Activated naive CD8-positive, alpha-beta T cell treated with anti-CD3 and anti-CD28 coated beads for 36 hours (primary cell): Measurements from ENCODE around the gene PPP2R2C. TPM values are rescaled to one million over a fixed set of nuclear protein-coding genes. Genes with fewer than 3 reads are reported as not detected.

Experiments used
- DNase-seq: peaks from one replicate; pipeline ENCODE4 v3.0.0; 2021
- H3K27ac Mint-ChIP-seq: one replicate; pipeline ENCODE4 v1.8.0; 2022; ENCODE audit warnings: mild to moderate bottlenecking, moderate library complexity, mixed read lengths
- H3K27me3 Mint-ChIP-seq: one replicate; pipeline ENCODE4 v1.8.0; 2022; ENCODE audit warnings: mild to moderate bottlenecking, mixed read lengths
- H3K36me3 Mint-ChIP-seq: one replicate; pipeline ENCODE4 v1.8.0; 2021; ENCODE audit warnings: mild to moderate bottlenecking, mixed read lengths
- H3K4me1 Mint-ChIP-seq: one replicate; pipeline ENCODE4 v1.8.0; 2021; ENCODE audit warnings: mixed read lengths
- H3K4me3 Mint-ChIP-seq: one replicate; pipeline ENCODE4 v1.8.0; 2022; ENCODE audit warnings: mild to moderate bottlenecking, moderate library complexity, mixed read lengths
- H3K9me3 Mint-ChIP-seq: one replicate; pipeline ENCODE4 v1.8.0; 2022; ENCODE audit warnings: mixed read lengths
- total RNA-seq, 2 experiments: library from RNA; stranded (reverse); gene quantifications; one replicate each; pipeline ENCODE4 v1.2.3, GENCODE V29; 2021

PPP2R2C gene
- total RNA-seq, 2 experiments from 2014 or later = not detected

DNA sequence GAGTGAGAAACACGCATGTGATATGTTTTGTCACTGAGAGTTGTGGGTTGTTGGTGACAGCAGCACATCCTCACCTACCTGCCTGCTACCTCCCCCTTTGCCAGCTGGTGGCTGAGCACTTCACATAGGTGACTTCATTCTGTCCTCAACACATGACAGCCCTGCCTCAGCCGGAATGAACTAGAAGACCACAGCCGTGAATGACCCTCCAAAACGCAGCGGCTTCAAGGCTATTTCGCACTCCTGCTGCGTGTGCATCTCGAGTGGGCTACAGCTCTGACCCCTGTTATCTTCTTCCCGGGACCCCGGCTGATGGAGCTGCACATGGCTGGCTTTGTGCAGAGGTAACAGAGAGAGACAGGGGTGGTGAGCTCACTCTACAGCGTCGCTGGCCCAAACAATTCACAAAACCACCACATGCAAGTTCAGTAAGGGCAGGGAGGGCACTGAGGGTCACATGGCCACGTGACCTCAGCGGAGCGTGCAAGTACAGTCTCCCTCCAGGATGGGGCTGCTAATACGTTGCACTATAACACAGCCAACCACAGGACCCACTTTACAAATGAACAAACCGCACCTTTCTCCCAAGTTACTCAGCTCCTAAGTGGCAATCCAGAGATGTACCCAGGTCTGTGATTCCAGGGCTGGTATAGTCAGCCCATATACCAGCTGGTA is 6.3 kb upstream of the PPP2R2C start:
- H3K4me1 Mint-ChIP-seq = no peaks in the 10 kb centered on the region
- no peak overlapping the region for H3K4me3 Mint-ChIP-seq
- DNase-seq = no peak
- H3K27ac Mint-ChIP-seq = no peak overlapping the region
- no peaks in the 10 kb centered on the region for H3K36me3 Mint-ChIP-seq
- no peaks in the 10 kb centered on the region for H3K9me3 Mint-ChIP-seq
- peaks cover 26% of the 10 kb centered on the region for H3K27me3 Mint-ChIP-seq

DNA sequence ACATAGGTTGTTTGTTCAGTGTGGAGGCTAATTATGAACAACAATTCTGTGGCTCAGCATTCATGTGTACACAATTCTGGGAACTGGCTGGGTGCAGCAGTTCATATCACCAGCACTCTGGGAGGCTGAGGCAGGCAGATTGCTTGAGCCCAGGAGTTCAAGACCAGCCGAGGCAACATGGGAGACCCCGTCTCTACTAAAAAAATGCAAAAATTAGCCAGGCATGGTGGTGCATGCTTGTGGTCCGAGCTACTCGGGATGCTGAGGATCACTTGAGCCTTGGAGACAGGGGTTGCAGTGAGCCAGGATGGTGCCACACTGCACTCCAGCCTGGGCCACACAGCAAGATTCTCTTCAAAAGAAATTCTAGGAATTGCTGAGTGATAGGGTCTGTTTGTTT is 4.5 kb upstream of the PPP2R2C start:
- no peak overlapping the region for H3K27ac Mint-ChIP-seq

DNA sequence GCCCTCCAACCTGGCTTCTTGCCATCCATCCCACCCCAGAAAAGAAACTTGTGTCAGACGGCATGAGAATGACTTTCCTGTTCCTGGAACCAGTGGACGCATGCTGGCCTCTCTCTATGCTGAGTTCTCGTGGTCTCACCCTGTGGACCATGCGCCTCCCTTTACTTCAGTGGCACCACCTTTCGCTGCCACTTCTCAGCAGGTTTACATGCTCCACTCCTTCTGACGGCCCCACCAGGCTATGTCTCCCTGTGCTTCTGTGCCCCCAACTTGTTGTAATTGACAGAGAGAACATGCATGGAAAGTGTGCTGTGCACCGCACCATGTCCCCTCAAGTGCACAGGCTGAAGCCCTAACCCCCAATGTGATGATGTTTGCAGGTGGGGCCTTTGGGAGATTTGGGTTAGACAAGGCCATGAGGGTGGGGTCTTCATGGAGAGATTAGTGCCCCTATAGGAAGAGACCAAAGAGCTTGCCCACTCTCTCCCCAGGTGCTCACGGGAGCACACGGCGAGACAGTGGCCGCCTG is 3.1 kb upstream of the PPP2R2C start:
- DNase-seq = no peak
- H3K36me3 Mint-ChIP-seq = no peaks in the 10 kb centered on the region
- no peak overlapping the region for H3K27ac Mint-ChIP-seq
- no peaks in the 10 kb centered on the region for H3K4me1 Mint-ChIP-seq
- no peak overlapping the region for H3K4me3 Mint-ChIP-seq
- peaks cover 38% of the 10 kb centered on the region for H3K27me3 Mint-ChIP-seq
- H3K9me3 Mint-ChIP-seq = no peaks in the 10 kb centered on the region

More for the DNA sequence above, 4.5 kb upstream of the PPP2R2C start:
- peaks cover 38% of the 10 kb centered on the region for H3K27me3 Mint-ChIP-seq
- H3K4me1 Mint-ChIP-seq = no peaks in the 10 kb centered on the region
- H3K4me3 Mint-ChIP-seq = no peak overlapping the region
- DNase-seq = no peak
- no peaks in the 10 kb centered on the region for H3K36me3 Mint-ChIP-seq
- no peaks in the 10 kb centered on the region for H3K9me3 Mint-ChIP-seq

DNA sequence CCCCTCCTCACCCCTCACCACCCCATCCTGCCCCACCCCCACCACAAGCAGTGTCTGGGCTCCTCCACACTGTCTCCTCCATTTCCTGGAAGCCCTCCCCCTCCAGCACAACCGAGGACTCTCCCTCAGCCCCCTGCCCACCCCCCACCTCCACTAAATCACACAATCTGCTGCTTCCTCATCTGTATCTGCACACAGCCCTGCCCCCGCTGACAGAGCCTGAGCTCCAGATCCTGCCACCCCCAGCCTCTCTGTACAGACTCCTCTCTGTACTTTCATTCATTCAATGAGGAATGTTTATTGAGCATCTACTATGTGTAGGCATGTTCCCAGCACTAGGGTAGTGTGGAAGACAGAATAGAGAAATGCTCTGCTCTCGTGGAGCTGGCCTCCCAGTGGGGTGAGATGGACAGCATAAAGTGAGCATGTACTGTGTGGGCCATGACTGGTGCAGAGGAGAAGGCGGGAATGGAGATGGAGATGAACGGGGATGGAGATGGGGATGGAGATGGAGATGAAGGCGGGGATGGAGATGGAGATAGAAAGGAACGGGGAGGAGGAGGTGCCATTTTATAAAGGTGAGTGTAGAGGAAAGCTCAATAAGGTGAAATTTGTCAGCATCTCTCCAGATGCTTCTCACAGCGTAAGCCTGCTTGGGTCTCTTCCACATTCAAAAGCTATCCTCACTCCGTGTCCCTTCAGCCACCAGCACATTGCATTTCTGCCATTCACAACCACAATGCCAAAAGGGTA is 2.5 kb upstream of the PPP2R2C start:
- no peak for DNase-seq
- peaks cover 44% of the 10 kb centered on the region for H3K27me3 Mint-ChIP-seq
- H3K4me1 Mint-ChIP-seq = peaks cover 2% of the 10 kb centered on the region
- H3K9me3 Mint-ChIP-seq = no peaks in the 10 kb centered on the region
- H3K27ac Mint-ChIP-seq = no peak overlapping the region
- H3K36me3 Mint-ChIP-seq = no peaks in the 10 kb centered on the region
- no peak overlapping the region for H3K4me3 Mint-ChIP-seq

DNA sequence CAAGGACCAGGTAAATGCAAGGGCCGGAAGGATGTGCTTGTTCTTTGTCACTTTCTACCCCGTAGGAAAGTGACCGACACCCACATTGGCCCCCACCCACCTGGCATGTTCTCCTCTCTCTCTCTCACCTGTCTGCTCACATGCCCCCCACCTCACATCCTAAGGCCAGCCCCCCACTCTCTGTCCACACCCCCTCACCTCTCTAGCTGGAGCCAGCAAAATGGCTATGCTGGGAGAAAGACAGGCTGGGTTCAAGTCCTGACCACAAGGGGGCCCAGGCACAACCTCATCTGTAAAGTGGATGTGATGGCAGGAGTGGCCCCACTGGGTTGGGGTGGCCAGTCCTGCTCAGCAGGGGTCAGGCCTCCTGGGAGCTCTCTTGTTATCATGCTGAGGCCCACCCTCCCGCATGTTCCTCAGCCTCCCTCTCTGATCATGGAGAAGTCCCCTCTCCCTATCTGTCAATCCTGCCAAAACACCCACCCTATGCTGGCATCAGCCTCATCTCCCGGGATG is 1.7 kb upstream of the PPP2R2C start:
- no peak overlapping the region for H3K4me3 Mint-ChIP-seq
- no peak overlapping the region for H3K27ac Mint-ChIP-seq
- no peaks in the 10 kb centered on the region for H3K36me3 Mint-ChIP-seq
- no peaks in the 10 kb centered on the region for H3K9me3 Mint-ChIP-seq
- peaks cover 2% of the 10 kb centered on the region for H3K4me1 Mint-ChIP-seq
- peaks cover 51% of the 10 kb centered on the region for H3K27me3 Mint-ChIP-seq
- DNase-seq = no peak

DNA sequence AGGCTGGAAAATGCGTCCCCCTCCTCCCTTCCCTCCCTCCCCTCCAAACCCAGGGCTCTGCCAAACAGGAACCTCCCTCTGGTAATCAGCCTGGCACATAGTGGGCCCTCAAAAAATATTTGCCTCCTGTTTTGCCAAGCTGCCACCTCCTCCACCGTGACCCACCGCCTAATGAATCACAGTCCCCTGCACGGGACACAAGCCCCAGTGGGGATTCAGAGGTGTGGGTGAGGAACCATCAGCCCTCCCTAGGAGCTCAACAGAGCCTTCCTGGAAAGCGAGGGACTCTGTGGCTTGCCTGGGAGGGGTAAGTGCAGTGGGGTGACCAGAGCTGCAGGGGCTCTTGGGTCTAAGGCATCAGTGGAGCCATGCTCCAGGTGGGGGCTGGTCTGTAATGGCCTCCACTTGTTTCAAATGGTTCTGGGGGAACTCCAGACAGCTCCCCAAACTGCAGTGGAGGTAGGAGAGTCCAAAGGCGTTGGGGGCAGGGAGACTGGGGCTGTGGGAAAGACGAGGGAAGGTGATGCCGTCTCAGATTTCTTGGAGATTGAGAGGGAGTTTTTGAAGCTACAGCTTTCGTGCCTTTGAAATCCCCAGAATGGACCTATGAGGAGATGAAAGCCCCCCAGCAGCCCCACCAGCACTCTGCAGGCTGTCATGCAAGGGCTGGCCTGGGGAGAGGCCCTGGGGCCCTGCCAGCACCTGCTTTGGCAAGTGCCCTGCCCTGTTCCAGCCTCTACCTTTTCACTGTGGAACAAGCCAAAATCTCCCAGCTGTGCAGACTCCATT is 1.0 kb upstream of the PPP2R2C start:
- H3K36me3 Mint-ChIP-seq = no peaks in the 10 kb centered on the region
- no peak for DNase-seq
- no peak overlapping the region for H3K27ac Mint-ChIP-seq
- H3K4me1 Mint-ChIP-seq = peaks cover 2% of the 10 kb centered on the region
- H3K4me3 Mint-ChIP-seq = no peak overlapping the region
- no peaks in the 10 kb centered on the region for H3K9me3 Mint-ChIP-seq
- peaks cover 58% of the 10 kb centered on the region for H3K27me3 Mint-ChIP-seq

DNA sequence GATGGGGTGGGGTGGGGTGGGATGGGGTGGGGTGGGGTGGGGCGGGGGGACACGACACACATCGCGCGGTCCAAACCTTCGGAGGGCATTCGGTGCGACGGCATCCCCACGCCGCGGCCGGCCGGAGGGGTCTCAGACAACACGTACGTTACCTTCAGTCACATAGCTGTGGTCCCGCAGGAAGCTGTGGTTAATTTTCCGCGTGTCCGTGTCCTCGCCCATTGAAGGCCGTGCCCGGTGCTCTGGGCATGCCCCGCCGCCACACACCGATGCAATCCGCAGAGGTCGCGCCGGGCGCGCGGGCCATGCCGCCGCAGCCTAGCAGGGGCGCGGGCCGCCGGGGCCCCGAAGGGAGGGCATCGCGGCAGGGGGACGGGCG is 417 bp downstream of the PPP2R2C start:
- peaks cover 2% of the 10 kb centered on the region for H3K4me1 Mint-ChIP-seq
- H3K4me3 Mint-ChIP-seq = no peak overlapping the region
- H3K27me3 Mint-ChIP-seq = peaks cover 60% of the 10 kb centered on the region
- no peaks in the 10 kb centered on the region for H3K9me3 Mint-ChIP-seq
- H3K27ac Mint-ChIP-seq = no peak overlapping the region
- no peaks in the 10 kb centered on the region for H3K36me3 Mint-ChIP-seq
- DNase-seq = no peak

DNA sequence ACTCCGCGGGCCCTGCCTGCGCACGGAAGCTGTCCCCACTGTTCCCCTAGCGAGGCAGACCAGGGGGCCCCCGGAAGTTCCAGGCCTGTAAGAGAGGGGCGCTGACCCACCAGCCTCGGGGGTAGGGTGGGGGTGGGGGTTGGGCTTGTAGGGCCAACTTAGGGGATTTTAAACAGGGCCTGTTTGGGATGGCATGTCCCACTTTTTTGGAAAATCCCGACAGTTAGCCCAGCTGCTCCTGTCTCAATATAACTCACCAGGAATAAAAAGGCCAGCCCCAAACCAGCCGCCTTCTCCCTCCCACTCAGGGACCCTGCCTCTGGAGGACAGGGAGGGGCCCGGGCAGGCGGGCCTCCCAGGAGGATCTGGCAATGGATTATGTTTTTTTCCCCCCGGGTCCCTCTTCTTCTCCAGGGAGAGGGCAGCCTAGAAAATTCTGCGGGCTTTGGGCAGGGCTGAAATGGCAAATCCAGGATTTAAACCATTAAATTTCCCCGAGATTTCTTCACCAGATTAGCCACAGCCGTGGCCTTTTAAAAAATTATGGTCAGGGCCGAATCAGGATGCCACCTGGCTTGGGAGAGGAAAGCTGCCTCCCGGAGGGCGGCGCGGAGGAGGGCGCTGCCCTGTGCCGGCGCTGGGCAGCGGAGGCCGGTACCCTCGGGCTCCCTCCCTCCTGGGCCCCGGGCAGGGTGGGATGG is 957 bp downstream of the PPP2R2C start:
- peaks cover 2% of the 10 kb centered on the region for H3K4me1 Mint-ChIP-seq
- no peak overlapping the region for H3K27ac Mint-ChIP-seq
- H3K9me3 Mint-ChIP-seq = no peaks in the 10 kb centered on the region
- peaks cover 60% of the 10 kb centered on the region for H3K27me3 Mint-ChIP-seq
- H3K36me3 Mint-ChIP-seq = no peaks in the 10 kb centered on the region
- H3K4me3 Mint-ChIP-seq = no peak overlapping the region
- DNase-seq = no peak

DNA sequence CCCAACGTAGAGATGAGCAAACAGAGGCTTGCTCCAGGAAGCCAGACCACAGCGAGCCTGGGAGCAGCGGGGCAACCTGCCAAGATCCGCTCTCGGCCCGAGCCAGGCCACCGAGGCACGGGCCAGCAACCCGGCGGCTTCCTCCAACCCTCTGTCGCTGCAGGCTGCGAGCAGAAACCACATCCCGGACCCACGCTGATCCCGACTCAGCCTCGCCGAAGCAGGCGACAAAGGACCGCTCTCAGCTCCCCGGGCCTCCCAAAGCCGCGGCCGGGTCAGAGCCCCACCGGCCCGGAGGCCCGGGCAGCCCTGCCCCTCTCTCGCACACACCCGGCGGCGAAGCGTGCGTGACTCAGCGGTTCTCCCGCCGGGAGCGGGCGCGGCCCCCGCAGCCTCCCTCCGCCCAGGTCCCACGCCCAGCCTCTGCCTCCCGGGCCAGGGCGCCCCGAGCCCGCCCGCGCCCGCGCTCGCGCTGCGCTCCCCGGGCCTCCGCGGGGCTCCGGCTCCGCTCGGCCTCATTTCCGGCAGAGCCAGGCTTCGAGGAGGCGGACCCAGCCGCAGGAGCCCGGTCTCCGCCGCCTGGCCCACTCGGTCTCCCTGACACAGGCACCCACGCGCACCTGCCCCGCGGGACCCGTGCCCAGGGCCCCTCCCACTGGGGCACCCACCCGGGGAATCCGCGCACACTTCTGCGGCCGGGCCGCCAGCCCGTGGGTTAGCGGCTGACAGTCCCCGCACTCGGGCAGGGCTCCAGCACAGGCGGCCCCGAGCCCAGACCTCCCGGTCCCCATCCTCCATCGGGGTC is 1.7 kb downstream of the PPP2R2C start:
- H3K4me1 Mint-ChIP-seq = peaks cover 2% of the 10 kb centered on the region
- no peaks in the 10 kb centered on the region for H3K9me3 Mint-ChIP-seq
- H3K27me3 Mint-ChIP-seq = peaks cover 60% of the 10 kb centered on the region
- peak; percentile 17 for DNase-seq
- no peaks in the 10 kb centered on the region for H3K36me3 Mint-ChIP-seq
- no peak overlapping the region for H3K27ac Mint-ChIP-seq
- H3K4me3 Mint-ChIP-seq = no peak overlapping the region

DNA sequence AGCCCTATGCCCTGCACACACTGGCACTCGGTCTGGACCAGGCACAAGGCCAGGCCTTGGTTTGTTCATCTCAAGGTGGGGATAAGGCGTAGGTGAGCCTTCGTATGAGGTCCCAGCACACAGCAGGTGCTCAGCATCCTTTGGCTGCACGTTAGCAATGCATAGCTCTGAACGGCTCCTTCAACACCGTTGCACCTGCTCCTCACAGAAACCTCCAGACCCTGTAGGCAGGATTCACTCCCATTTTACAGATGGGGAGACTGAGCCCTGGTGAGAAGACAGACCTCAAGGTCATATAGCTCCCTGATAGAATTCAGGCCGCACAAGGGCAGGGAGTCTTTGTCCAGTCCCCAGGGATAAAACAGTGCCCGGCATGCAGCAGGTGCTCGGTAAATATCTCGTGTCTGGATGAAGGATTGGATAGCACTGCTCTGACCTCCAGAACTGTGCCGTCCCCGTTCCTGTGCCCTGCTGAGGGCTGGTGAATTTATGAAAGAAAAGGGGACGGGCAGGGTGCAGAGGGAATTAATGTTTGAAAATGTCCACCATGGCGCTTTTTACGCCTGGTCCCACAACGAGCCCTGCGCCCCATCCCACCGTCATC is 2.4 kb downstream of the PPP2R2C start:
- no peak for DNase-seq
- Mint-ChIP-seq H3K27ac (no peak overlapping the region), H3K27me3 (peaks cover 53% of the 10 kb centered on the region), H3K9me3 (no peaks in the 10 kb centered on the region), H3K4me3 (no peak overlapping the region), H3K4me1 (peaks cover 2% of the 10 kb centered on the region), H3K36me3 (no peaks in the 10 kb centered on the region)

DNA sequence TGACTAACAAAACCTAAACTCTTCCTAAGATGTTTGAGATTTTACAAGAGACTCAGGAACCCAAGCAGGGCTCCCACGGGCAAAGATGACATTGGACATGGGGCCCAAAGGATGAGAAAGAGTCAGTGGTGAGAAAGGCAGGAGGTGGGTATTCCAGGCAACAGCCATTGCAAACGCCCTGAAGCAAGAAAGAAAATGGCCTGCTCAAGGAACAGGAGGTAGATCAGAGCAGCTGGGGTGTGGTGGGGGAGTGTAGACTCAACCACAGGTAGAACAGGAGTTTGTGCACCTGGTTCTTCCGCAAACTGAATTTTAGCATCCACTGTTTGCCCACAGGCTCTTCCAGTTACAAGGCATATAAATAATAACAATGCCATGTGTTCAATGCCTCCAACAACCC is 3.3 kb downstream of the PPP2R2C start:
- no peaks in the 10 kb centered on the region for H3K36me3 Mint-ChIP-seq
- H3K4me1 Mint-ChIP-seq = peaks cover 2% of the 10 kb centered on the region
- no peaks in the 10 kb centered on the region for H3K9me3 Mint-ChIP-seq
- no peak overlapping the region for H3K27ac Mint-ChIP-seq
- peaks cover 44% of the 10 kb centered on the region for H3K27me3 Mint-ChIP-seq
- no peak for DNase-seq
- no peak overlapping the region for H3K4me3 Mint-ChIP-seq

DNA sequence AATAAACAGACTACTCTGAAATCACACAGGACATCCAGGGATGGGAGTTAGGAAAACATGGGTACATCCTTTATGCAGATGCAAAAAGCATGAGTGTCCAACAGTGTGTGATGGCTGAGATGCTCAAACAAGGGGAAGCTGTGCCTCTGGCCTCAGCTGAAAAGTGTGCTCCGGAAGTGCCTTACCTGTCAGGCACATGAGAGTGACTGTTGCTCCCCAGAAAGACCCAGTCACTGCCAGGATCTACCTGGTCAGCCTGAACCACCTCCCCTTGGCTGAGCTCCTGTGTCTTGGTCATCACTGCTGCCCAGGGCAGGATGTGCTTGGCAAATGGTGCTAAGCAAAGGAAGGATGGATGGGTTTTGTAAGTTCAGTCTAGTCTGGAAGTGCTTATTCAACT is 4.0 kb downstream of the PPP2R2C start:
- Mint-ChIP-seq H3K36me3 (no peaks in the 10 kb centered on the region), H3K4me1 (peaks cover 2% of the 10 kb centered on the region), H3K27ac (no peak overlapping the region), H3K4me3 (no peak overlapping the region), H3K9me3 (no peaks in the 10 kb centered on the region), H3K27me3 (peaks cover 36% of the 10 kb centered on the region)
- no peak for DNase-seq

DNA sequence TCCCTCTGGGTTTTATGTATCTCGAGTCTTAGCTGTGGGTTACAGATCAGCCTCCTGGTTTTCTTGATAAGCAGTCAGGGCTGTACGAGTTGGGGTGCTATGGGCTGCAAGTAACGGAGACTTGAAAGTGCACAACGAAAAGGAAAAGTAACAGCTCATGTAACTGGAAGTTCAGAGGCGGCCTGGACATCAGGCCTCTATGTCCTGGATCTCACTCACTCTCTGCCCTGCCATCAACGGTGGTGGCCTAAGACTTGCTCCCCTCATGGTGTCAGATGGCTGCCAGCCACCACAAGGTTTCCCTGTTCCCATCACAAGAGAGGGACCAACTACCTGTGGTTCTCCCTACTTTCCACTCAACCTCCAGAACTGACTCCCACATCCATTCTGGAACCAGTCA is 4.8 kb downstream of the PPP2R2C start:
- H3K4me1 Mint-ChIP-seq = peaks cover 2% of the 10 kb centered on the region
- no peaks in the 10 kb centered on the region for H3K36me3 Mint-ChIP-seq
- no peak overlapping the region for H3K27ac Mint-ChIP-seq
- no peaks in the 10 kb centered on the region for H3K9me3 Mint-ChIP-seq
- peaks cover 32% of the 10 kb centered on the region for H3K27me3 Mint-ChIP-seq
- H3K4me3 Mint-ChIP-seq = no peak overlapping the region
- no peak for DNase-seq
